ENCODE results near the gene PRADC1.
"Not testable (repeated sequence)": the region's sequence is repeated elsewhere in the genome, so short reads cannot be mapped to it uniquely, and the experiment has no call there.

PRADC1 gene

GRCh38 chr2:73205611-73206010 lies 27.4 kb downstream of the PRADC1 start:
- H3K4me3 ChIP-seq (ENCODE audit: low read depth, low read length), result no peak overlapping the region

- peak overlapping the region; percentile 37 for H3K4me3 ChIP-seq (ENCODE audit: low read depth, low read length)
These were observed 29.9 kb downstream of the PRADC1 start for GRCh38 chr2:73203055-73203681.

- peak within 1 kb of the TSS; percentile 40 for H3K4me3 ChIP-seq (ENCODE audit: low read depth, low read length)
These were observed 30.6 kb downstream of the PRADC1 start, which contains the start of gene NOTO for GRCh38 chr2:73202156-73203054. Gene NOTO, plus strand, starts transcription at chr2:73202574. Its CDS starts 93 bp downstream, at chr2:73202667.

- H3K4me3 ChIP-seq (ENCODE audit: low read depth, low read length), result not testable (repeated sequence)
These were observed 32.8 kb downstream of the PRADC1 start for GRCh38 chr2:73200281-73200680.

DNA sequence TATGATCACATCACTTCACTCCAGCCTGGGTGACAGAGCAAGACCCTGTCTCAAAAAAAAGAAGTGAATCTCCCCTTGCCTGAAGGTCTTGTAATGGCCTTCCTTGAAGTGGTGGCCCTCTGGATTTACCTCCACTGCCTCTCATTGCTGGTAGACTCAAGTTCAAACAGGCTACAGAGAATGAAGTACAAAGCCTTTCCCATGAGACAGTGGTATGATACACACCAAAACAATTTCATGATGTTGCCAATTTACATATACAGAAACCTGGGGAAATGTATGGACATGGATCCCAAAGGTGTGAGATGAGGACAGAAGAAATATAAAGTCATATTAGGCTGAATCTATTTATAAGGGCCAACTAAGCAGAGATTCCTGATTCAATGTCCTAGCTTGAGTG lies 35.5 kb downstream of the PRADC1 start:
- no peak overlapping the region for H3K4me3 ChIP-seq (ENCODE audit: low read depth, low read length)

DNA sequence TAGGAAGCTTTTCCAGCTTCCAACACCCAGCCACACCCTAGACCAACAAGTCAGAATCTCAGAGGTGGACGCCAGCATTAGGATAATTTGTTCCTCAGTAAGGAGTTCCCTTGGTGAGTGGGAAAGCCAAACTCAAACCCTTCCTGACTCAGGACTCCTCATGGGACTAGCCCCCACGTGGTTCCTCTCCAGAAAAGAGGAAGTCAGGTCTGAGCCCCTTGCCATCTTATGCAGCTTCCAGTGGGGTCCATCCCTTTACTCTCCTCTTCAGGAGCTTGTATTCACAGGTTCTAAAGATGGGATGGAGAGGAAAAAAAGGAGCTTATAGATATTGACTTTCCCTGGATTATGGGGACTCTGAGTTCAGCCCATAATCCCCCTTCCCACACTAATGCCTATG lies 45.5 kb downstream of the PRADC1 start:
- no peak overlapping the region for H3K4me3 ChIP-seq (ENCODE audit: low read depth, low read length)

DNA sequence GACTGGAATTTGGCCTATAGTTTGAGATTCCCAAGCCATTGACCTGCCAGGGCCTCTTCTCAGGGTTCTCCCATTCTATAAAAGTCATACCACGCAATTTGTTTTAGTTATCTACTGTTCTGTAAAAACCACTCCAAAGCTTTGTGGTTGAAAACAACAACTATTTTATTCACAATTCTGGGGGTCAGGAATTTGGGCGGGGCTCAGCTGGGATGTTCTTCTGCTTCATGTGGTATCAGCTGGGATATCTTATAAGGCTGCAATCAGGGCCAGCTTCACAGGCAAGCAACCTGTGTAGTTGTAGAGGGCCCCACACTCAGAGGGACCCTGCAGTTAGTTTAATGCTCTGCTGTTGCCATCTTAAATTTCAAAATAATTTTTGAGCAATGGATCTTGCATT lies 47.1 kb downstream of the PRADC1 start:
- H3K4me3 ChIP-seq (ENCODE audit: low read depth, low read length), result no peak overlapping the region
